Measurements from ENCODE around the gene USP40. TPM values are rescaled to one million over a fixed set of nuclear protein-coding genes. Genes with fewer than 3 reads are reported as not detected.

USP40 gene
- total RNA-seq, 3 donors from 2014 or later (not counting 1 experiment from before 2014, with no cell fraction given): 17.4 to 20.6 (median 19.4) TPM

DNA sequence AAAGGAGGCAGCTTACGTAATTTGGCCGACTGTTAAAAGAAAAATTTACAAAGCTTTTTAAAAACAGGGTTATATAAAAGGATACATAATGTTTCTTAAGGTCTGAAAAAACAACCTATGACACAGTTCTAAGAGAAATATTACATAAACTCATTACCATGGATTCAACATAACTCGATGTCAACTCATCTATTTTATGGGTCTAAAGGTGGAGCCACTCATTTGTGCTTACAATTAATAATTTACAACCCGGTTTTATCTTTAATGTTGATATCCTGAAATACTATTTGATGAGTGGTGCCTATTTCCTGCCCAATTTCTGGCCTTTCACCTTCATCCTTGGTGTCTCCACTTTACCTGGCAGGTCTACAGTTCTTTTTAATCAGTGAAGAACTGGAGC lies 15.1 kb downstream of the USP40 start:
- TF ChIP-seq, protein P1, sequence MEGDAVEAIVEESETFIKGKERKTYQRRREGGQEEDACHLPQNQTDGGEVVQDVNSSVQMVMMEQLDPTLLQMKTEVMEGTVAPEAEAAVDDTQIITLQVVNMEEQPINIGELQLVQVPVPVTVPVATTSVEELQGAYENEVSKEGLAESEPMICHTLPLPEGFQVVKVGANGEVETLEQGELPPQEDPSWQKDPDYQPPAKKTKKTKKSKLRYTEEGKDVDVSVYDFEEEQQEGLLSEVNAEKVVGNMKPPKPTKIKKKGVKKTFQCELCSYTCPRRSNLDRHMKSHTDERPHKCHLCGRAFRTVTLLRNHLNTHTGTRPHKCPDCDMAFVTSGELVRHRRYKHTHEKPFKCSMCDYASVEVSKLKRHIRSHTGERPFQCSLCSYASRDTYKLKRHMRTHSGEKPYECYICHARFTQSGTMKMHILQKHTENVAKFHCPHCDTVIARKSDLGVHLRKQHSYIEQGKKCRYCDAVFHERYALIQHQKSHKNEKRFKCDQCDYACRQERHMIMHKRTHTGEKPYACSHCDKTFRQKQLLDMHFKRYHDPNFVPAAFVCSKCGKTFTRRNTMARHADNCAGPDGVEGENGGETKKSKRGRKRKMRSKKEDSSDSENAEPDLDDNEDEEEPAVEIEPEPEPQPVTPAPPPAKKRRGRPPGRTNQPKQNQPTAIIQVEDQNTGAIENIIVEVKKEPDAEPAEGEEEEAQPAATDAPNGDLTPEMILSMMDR (IDR thresholded peaks at IDR 0.05): no peak
- ATAC-seq (no peak), DNase-seq (no peak)
- Histone ChIP-seq H3K36me3 (ENCODE audit: control insufficient read depth, insufficient read depth, low read length) (peaks cover 31% of the 10 kb centered on the region), H3K4me3 (ENCODE audit: low read length) (no peak overlapping the region), H3K27ac (ENCODE audit: low read length) (no peak overlapping the region), H3K4me1 (ENCODE audit: control insufficient read depth, insufficient read depth, low read length) (no peaks in the 10 kb centered on the region), H3K27me3 (ENCODE audit: control insufficient read depth, insufficient read depth, low read length) (no peaks in the 10 kb centered on the region), H3K9me3 (ENCODE audit: control insufficient read depth, insufficient read depth, low read length) (no peaks in the 10 kb centered on the region)
- Mint-ChIP-seq H3K36me3 (peaks cover 18% of the 10 kb centered on the region), H3K27me3 (ENCODE audit: low read depth in 2 of 2) (no peaks in the 10 kb centered on the region), H3K27ac (no peak overlapping the region), H3K4me1 (no peaks in the 10 kb centered on the region), H3K4me3 (no peak overlapping the region), H3K9me3 (no peaks in the 10 kb centered on the region)
- intact Hi-C loops (cut with micrococcal nuclease): no loop called here
- 100% methylated on average over 1 of the region's 4 CpGs for WGBS (ENCODE audit: insufficient coverage)

DNA sequence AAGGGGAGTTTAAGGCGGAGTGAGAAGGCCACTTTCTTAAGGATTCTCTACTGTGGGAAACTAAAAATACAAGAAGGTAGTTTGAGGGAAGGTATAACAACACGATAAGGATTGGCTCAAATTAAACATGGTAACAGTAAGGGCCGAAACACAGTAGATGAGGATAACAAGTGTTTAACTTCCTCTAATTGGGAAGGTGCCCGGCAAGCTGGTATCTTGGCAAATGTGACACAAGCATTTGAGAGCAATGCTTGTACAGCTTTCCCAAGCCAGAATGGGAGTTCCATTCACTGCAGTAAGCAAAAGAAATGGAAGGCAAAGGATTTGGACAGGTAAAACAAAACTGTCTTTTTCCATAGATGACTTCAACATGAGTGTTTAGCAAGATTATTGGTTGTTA lies 19.8 kb downstream of the USP40 start:
- Histone ChIP-seq H3K27ac (ENCODE audit: low read length) (no peak overlapping the region), H3K36me3 (ENCODE audit: control insufficient read depth, insufficient read depth, low read length) (peaks cover 12% of the 10 kb centered on the region), H3K4me1 (ENCODE audit: control insufficient read depth, insufficient read depth, low read length) (no peaks in the 10 kb centered on the region), H3K4me3 (ENCODE audit: low read length) (no peak overlapping the region), H3K27me3 (ENCODE audit: control insufficient read depth, insufficient read depth, low read length) (no peaks in the 10 kb centered on the region), H3K9me3 (ENCODE audit: control insufficient read depth, insufficient read depth, low read length) (no peaks in the 10 kb centered on the region)
- DNase-seq (no peak), ATAC-seq (no peak)
- Mint-ChIP-seq H3K9me3 (no peaks in the 10 kb centered on the region), H3K27ac (no peak overlapping the region), H3K36me3 (peaks cover 13% of the 10 kb centered on the region), H3K27me3 (ENCODE audit: low read depth in 2 of 2) (no peaks in the 10 kb centered on the region), H3K4me3 (no peak overlapping the region), H3K4me1 (peaks cover 0 to 7% of the 10 kb centered on the region in 2 donors)
- intact Hi-C loops (cut with micrococcal nuclease): no loop called here
- WGBS (ENCODE audit: insufficient coverage): 98% methylated on average over 4 of the region's 4 CpGs
- TF ChIP-seq, protein P1 (IDR thresholded peaks at IDR 0.05): no peak

DNA sequence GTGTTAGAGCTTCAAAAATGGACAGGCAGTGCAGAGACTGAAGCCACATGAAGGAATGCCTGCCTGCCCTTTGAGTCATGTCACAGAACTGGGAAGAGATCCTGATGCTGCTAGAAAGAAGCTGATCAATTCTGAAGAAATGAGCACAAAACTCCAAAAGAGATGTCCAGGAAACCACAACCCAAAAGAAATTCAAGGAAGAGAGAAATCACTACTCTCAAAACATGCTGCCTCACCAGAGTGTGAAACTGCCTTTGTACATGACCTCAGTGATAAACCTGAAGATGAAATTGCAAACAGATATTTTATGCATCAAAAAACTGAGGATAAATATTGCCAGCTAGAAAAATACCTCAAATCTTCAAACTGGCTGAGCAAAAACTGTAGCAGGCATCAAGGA lies 20.5 kb downstream of the USP40 start:
- Histone ChIP-seq H3K36me3 (ENCODE audit: control insufficient read depth, insufficient read depth, low read length) (peaks cover 12% of the 10 kb centered on the region), H3K4me1 (ENCODE audit: control insufficient read depth, insufficient read depth, low read length) (no peaks in the 10 kb centered on the region), H3K27ac (ENCODE audit: low read length) (no peak overlapping the region), H3K9me3 (ENCODE audit: control insufficient read depth, insufficient read depth, low read length) (no peaks in the 10 kb centered on the region), H3K27me3 (ENCODE audit: control insufficient read depth, insufficient read depth, low read length) (no peaks in the 10 kb centered on the region), H3K4me3 (ENCODE audit: low read length) (no peak overlapping the region)
- no peak overlapping the region for H3K4me3 Mint-ChIP-seq
- intact Hi-C loops (cut with micrococcal nuclease): no loop called here
- peaks cover 0 to 7% of the 10 kb centered on the region in 2 donors for H3K4me1 Mint-ChIP-seq
- no peaks in the 10 kb centered on the region for H3K27me3 Mint-ChIP-seq (ENCODE audit: low read depth in 2 of 2)
- H3K9me3 Mint-ChIP-seq: no peaks in the 10 kb centered on the region
- no peak overlapping the region for H3K27ac Mint-ChIP-seq
- DNase-seq: no peak
- peaks cover 13% of the 10 kb centered on the region for H3K36me3 Mint-ChIP-seq
- no peak for ATAC-seq
- TF ChIP-seq, protein P1 (IDR thresholded peaks at IDR 0.05): no peak

DNA sequence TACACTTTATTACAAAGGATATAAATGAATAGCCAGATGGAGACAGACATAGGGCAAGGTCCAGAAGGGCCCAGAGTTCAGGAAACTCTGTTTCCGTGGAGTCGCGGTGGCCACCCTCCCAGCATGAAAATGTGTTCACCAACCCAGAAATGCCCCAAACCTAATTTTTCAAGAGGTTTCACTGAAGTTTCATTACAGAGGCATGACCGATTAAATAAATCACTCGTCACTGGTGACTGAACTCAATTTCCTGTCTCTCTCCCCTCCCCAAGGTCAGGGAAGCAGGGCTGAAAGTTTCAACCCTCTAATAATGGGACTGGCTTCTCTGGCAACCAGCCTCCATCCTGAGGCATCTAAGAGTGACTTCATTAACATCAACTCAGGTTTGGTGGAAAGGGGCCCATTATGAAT lies 22.4 kb downstream of the USP40 start:
- Histone ChIP-seq H3K27me3 (ENCODE audit: control insufficient read depth, insufficient read depth, low read length) (no peaks in the 10 kb centered on the region), H3K4me1 (ENCODE audit: control insufficient read depth, insufficient read depth, low read length) (no peaks in the 10 kb centered on the region), H3K4me3 (ENCODE audit: low read length) (no peak overlapping the region), H3K36me3 (ENCODE audit: control insufficient read depth, insufficient read depth, low read length) (peaks cover 12% of the 10 kb centered on the region), H3K9me3 (ENCODE audit: control insufficient read depth, insufficient read depth, low read length) (no peaks in the 10 kb centered on the region), H3K27ac (ENCODE audit: low read length) (no peak overlapping the region)
- WGBS (ENCODE audit: insufficient coverage): 79% methylated on average over 5 of the region's 5 CpGs
- no peak overlapping the region for H3K4me3 Mint-ChIP-seq
- no peak for DNase-seq
- TF ChIP-seq, protein P1 (IDR thresholded peaks at IDR 0.05): no peak
- peaks cover 0 to 7% of the 10 kb centered on the region in 2 donors for H3K4me1 Mint-ChIP-seq
- intact Hi-C loops (cut with micrococcal nuclease): no loop called here
- peaks cover 13% of the 10 kb centered on the region for H3K36me3 Mint-ChIP-seq
- no peak for ATAC-seq
- H3K9me3 Mint-ChIP-seq: no peaks in the 10 kb centered on the region
- no peak overlapping the region for H3K27ac Mint-ChIP-seq
- no peaks in the 10 kb centered on the region for H3K27me3 Mint-ChIP-seq (ENCODE audit: low read depth in 2 of 2)

All from natural killer cell (primary cell).